ENCODE data around the gene SGK2. TPM values are rescaled to one million over a fixed set of nuclear protein-coding genes. Genes with fewer than 3 reads are reported as not detected.

SGK2 gene
- total RNA-seq (2014; rRNA removed; shearing (Covaris generic)) (0.08 and 0.42 TPM in 2 replicates), polyA plus RNA-seq (2016; fragmentation: Nextera tagmentation; extraction: Ambion mirVana) (0.12 TPM in 1 of 2 replicates, not detected in the other)
- long read RNA-seq = 0 reads

GRCh38 chr20:43558412-43559146 is at the start of gene SGK2:
Gene SGK2 (plus strand): TSS chr20:43559027. CDS start chr20:43566496, 7,469 bp downstream.
- H3K79me2 ChIP-seq (replicated peaks; ENCODE audit: insufficient read depth) = no peaks in the 10 kb centered on the region
- Mint-ChIP-seq H3K27ac (peak within 1 kb of the TSS; percentile 63), H3K4me3 (no peak within 1 kb of the TSS), H3K9me3 (no peaks in the 10 kb centered on the region), H3K4me1 (peaks cover 3% of the 10 kb centered on the region; the same call in 2 of the 3 replicates), H3K27me3 (ENCODE audit: insufficient read depth, low read depth, poor library complexity) (peaks cover 5% of the 10 kb centered on the region), H3K36me3 (ENCODE audit: low read depth) (no peaks in the 10 kb centered on the region)
- H2AFZ ChIP-seq = no peak within 1 kb of the TSS
- H3K36me3 ChIP-seq (ENCODE audit: insufficient read depth) = no peaks in the 10 kb centered on the region
- no peak for TF ChIP-seq NANOG (IDR thresholded peaks at IDR 0.05; ENCODE audit: borderline replicate concordance)
- no peak for TF ChIP-seq REST (IDR thresholded peaks at IDR 0.05; ENCODE audit: unreplicated experiment)
- no peak for TF ChIP-seq CTCF (conservative IDR thresholded peaks at IDR 0.05; ENCODE audit: low read depth in 2 of 2)
- no peak for TF ChIP-seq JUNB (IDR thresholded peaks at IDR 0.05; ENCODE audit: unreplicated experiment)
- no peak for TF ChIP-seq EZH2phosphoT487 (IDR thresholded peaks at IDR 0.05; ENCODE audit: unreplicated experiment)
- no peak for TF ChIP-seq POLR2AphosphoS5 (IDR thresholded peaks at IDR 0.05; ENCODE audit: low read depth)
- TF ChIP-seq ETS1 (IDR thresholded peaks at IDR 0.05) = no peak
- TF ChIP-seq ZNF114 (CRISPR knock-in tag; IDR thresholded peaks at IDR 0.05) = no peak
- TF ChIP-seq ZNF462 (CRISPR knock-in tag; IDR thresholded peaks at IDR 0.05) = no peak
- no peak for TF ChIP-seq EZH2 (IDR thresholded peaks at IDR 0.05; ENCODE audit: low read depth, unreplicated experiment)
- no peaks in the 10 kb centered on the region for H3K4me1 ChIP-seq (ENCODE audit: insufficient read depth)
- H3K27me3 ChIP-seq (ENCODE audit: insufficient read depth) = no peaks in the 10 kb centered on the region
- no peak within 1 kb of the TSS for H3K27ac ChIP-seq (ENCODE audit: low read depth)
- ATAC-seq = no peak
- H4K20me1 ChIP-seq (replicated peaks; ENCODE audit: insufficient read depth) = no peaks in the 10 kb centered on the region
- no peak within 1 kb of the TSS for H3K4me3 ChIP-seq
- H3K9me2 ChIP-seq (ENCODE audit: insufficient read depth) = no peaks in the 10 kb centered on the region
- no peak within 1 kb of the TSS for H3K4me2 ChIP-seq
- H3F3A ChIP-seq (replicated peaks; ENCODE audit: low read depth) = no peaks in the 10 kb centered on the region
- no peak for DNase-seq (ENCODE audit: low spot score)

Measured in GM23338 (cell line).